Transverse colon (tissue), 4 donors: ENCODE results near the gene PRSS56. TPM values are rescaled to one million over a fixed set of nuclear protein-coding genes. Genes with fewer than 3 reads are reported as not detected.

Source experiments
- DNase-seq: peaks from one replicate; pipeline ENCODE4 v3.0.0-alpha.2; 2019
- H3K27ac ChIP-seq, 4 donors: fragments of 200-600 bp; sonication (generic); 2 replicates each; pipeline ENCODE4 v1.5.1; 2016 to 2018; ENCODE audit warnings: inconsistent platforms in 4 of 4
- H3K27me3 ChIP-seq: fragments of 200-600 bp; sonication (generic); 2 replicates; pipeline ENCODE4 v1.5.1; 2017; ENCODE audit warnings: inconsistent platforms
- H3K36me3 ChIP-seq, 4 donors: fragments of 200-600 bp; sonication (generic); 2 replicates each; pipeline ENCODE4 v1.5.1; 2017 to 2019; ENCODE audit warnings: inconsistent platforms in 4 of 4
- H3K4me1 ChIP-seq, 4 donors: fragments of 200-600 bp; sonication (generic); 2 replicates each; pipeline ENCODE4 v1.5.1; 2017 to 2020; ENCODE audit warnings: inconsistent platforms in 4 of 4
- H3K4me3 ChIP-seq, 4 donors: fragments of 200-600 bp; sonication (generic); 1 replicate in 1 of 4; 2 replicates in 3 of 4; pipeline versions ENCODE4 v1.5.1 to v1.6.1; 2017 to 2019; ENCODE audit warnings: inconsistent platforms in 4 of 4
- H3K9me3 ChIP-seq, 2 donors: fragments of 200-600 bp; sonication (generic); 2 replicates each; pipeline ENCODE4 v1.5.1; 2017 to 2019; ENCODE audit warnings: inconsistent platforms in 2 of 2
- CTCF ChIP-seq, 5 experiments: fragments of 200-600 bp in 3 of 5; fragments of 450-650 bp in 2 of 5; sonication (generic) in 3 of 5; IDR thresholded peaks; 1 replicate in 2 of 5; 2 replicates in 3 of 5; pipeline ENCODE4 v1.5.1; 2016 to 2017; ENCODE audit warnings: antibody characterized with exemption in 5 of 5, inconsistent platforms in 3 of 5, mild to moderate bottlenecking in 2 of 5, moderate library complexity in 1 of 5
- EP300 ChIP-seq: sonication (generic); formaldehyde crosslinking; IDR thresholded peaks from one replicate; pipeline ENCODE4 v1.6.1; 2017; ENCODE audit warnings: antibody characterized with exemption, low read depth
- POLR2A ChIP-seq: fragments of 450-650 bp; IDR thresholded peaks from one replicate; pipeline ENCODE4 v1.6.1; 2016; ENCODE audit warnings: antibody characterized with exemption, mild to moderate bottlenecking, moderate library complexity
- POLR2AphosphoS5 ChIP-seq, 3 donors: sonication (generic); formaldehyde crosslinking; IDR thresholded peaks; one replicate each; pipeline ENCODE4 v1.6.1; 2016; ENCODE audit warnings: antibody characterized with exemption in 3 of 3
- WGBS, 2 donors: methylation state at CpG; one replicate each; pipeline ENCODE4 v1.1.5; 2018; ENCODE audit warnings: low coverage in 1 of 2; 5-methylcytosine and 5-hydroxymethylcytosine counted together
- in situ Hi-C, 4 donors: fragments of 200-750 bp; cut with MboI; loops; one replicate each; pipeline versions ENCODE4 v1.15.0 to v1.15.1; 2017; ENCODE audit warnings: low sequenced_read_pairs in 3 of 4, low pct_ligation_motif_present in 1 of 4, low pct_unique_long_range_greater_than_20kb in 1 of 4
- intact Hi-C: fragments of 100-400 bp; cut with DNase I; formaldehyde crosslinking; loops from one replicate; pipeline ENCODE4 v1.15.1; 2023; ENCODE audit warnings: low total_unique reads
- total RNA-seq, 4 donors: library from RNA; depleted of rRNA; stranded (reverse); fragments of >200 nt; gene quantifications; one replicate each; pipeline ENCODE4 v1.1.0, GENCODE V29; 2016

PRSS56 gene
- total RNA-seq, 4 donors from 2014 or later = not detected

GRCh38 chr2:232523682-232524597 is 3.8 kb downstream of the PRSS56 start:
- H3K4me1 ChIP-seq = peaks cover 0 to 25% (median 25%) of the 10 kb centered on the region in 4 donors
- H3K4me3 ChIP-seq = peak overlapping the region in 2 of 4 donors; percentile 21 to 37
- in situ Hi-C loops = no loop called here
- no peak overlapping the region for H3K27ac ChIP-seq
- no peaks in the 10 kb centered on the region for H3K36me3 ChIP-seq
- intact Hi-C loops = loop anchor here (5.0 kb wide), 1 partner anchor 82 kb away; no protein-coding TSS in a partner anchor
- peaks cover 76% of the 10 kb centered on the region for H3K27me3 ChIP-seq
- TF ChIP-seq CTCF (IDR thresholded peaks at IDR 0.05) (no peak), EP300 (no peak), POLR2A (no peak), POLR2AphosphoS5 (IDR thresholded peaks at IDR 0.05) (no peak)
- peak; percentile 20 for DNase-seq
- H3K9me3 ChIP-seq = no peaks in the 10 kb centered on the region
- WGBS, 2 donors = 1% methylated on average over 62 of the region's 75 CpGs; no CpG with 5 or more reads in 1 of the 2 donors

- WGBS, 2 donors = 68% methylated on average over 6 of the region's 6 CpGs; no CpG with 5 or more reads in 1 of the 2 donors
- no peaks in the 10 kb centered on the region for H3K9me3 ChIP-seq
- peaks cover 0 to 25% (median 25%) of the 10 kb centered on the region in 4 donors for H3K4me1 ChIP-seq
- no peaks in the 10 kb centered on the region for H3K36me3 ChIP-seq
- intact Hi-C loops (loop anchor here (5.0 kb wide), 1 partner anchor 82 kb away; no protein-coding TSS in a partner anchor), in situ Hi-C loops (no loop called here)
- H3K4me3 ChIP-seq = no peak overlapping the region
- TF ChIP-seq POLR2AphosphoS5 (IDR thresholded peaks at IDR 0.05) = no peak
- TF ChIP-seq EP300 = no peak
- TF ChIP-seq CTCF (IDR thresholded peaks at IDR 0.05) = no peak
- no peak for TF ChIP-seq POLR2A
- H3K27me3 ChIP-seq = peaks cover 70% of the 10 kb centered on the region
- no peak for DNase-seq
- no peak overlapping the region for H3K27ac ChIP-seq
These were observed 4.6 kb downstream of the PRSS56 start for GRCh38 chr2:232524771-232525170.

- in situ Hi-C loops = no loop called here
- TF ChIP-seq POLR2A (no peak), POLR2AphosphoS5 (IDR thresholded peaks at IDR 0.05) (no peak), CTCF (IDR thresholded peaks at IDR 0.05) (no peak), EP300 (no peak)
- Histone ChIP-seq H3K36me3 (no peaks in the 10 kb centered on the region), H3K9me3 (no peaks in the 10 kb centered on the region), H3K27ac (no peak overlapping the region), H3K27me3 (peaks cover 65% of the 10 kb centered on the region), H3K4me3 (no peak overlapping the region), H3K4me1 (peaks cover 0 to 25% (median 25%) of the 10 kb centered on the region in 4 donors)
- 86% methylated on average over 12 of the region's 14 CpGs; no CpG with 5 or more reads in 1 of the 2 donors for WGBS, 2 donors
- intact Hi-C loops = no loop called here
- DNase-seq = no peak
These were observed 5.0 kb downstream of the PRSS56 start for GRCh38 chr2:232525199-232525598.

GRCh38 chr2:232525791-232526371 is 5.7 kb downstream of the PRSS56 start, which contains the start of gene CHRND:
CHRND (plus strand) TSS chr2:232526160; CDS start chr2:232526216, 56 bp downstream.
- in situ Hi-C loops (no loop called here), intact Hi-C loops (no loop called here)
- Histone ChIP-seq H3K27me3 (peaks cover 59% of the 10 kb centered on the region), H3K36me3 (no peaks in the 10 kb centered on the region), H3K4me3 (no peak within 1 kb of the TSS), H3K9me3 (no peaks in the 10 kb centered on the region), H3K27ac (no peak within 1 kb of the TSS), H3K4me1 (peaks cover 0 to 25% (median 25%) of the 10 kb centered on the region in 4 donors)
- TF ChIP-seq CTCF (IDR thresholded peaks at IDR 0.05) (no peak), POLR2A (no peak), POLR2AphosphoS5 (IDR thresholded peaks at IDR 0.05) (no peak), EP300 (no peak)
- DNase-seq = no peak
- WGBS, 2 donors = 44% methylated on average over 9 of the region's 18 CpGs; no CpG with 5 or more reads in 1 of the 2 donors
